HUES48 (cell line): ENCODE measurements around the gene TTI1.

Source experiments
- H3K27ac ChIP-seq: one replicate; pipeline ENCODE4 v1.7.0; 2013; ENCODE audit warnings: low read depth, low read length, inconsistent platforms
- H3K27me3 ChIP-seq: 2 replicates; pipeline ENCODE4 v1.6.1; 2013; ENCODE audit warnings: mild to moderate bottlenecking, low read length; ENCODE audit not compliant: control insufficient read depth, insufficient read depth
- H3K36me3 ChIP-seq: 2 replicates; pipeline ENCODE4 v1.6.1; 2013; ENCODE audit warnings: low read length; ENCODE audit not compliant: control insufficient read depth, insufficient read depth
- H3K4me1 ChIP-seq: 2 replicates; pipeline ENCODE4 v1.6.1; 2013; ENCODE audit warnings: mild to moderate bottlenecking, low read length; ENCODE audit not compliant: control insufficient read depth, insufficient read depth
- H3K4me3 ChIP-seq: 2 replicates; pipeline ENCODE4 v1.5.1; 2013; ENCODE audit warnings: mild to moderate bottlenecking, low read depth, low read length
- H3K9ac ChIP-seq: 2 replicates; pipeline ENCODE4 v1.6.1; 2013; ENCODE audit warnings: mild to moderate bottlenecking, low read depth, low read length, moderate library complexity
- H3K9me3 ChIP-seq: 2 replicates; pipeline ENCODE4 v1.6.1; 2013; ENCODE audit warnings: low read length; ENCODE audit not compliant: control insufficient read depth, insufficient read depth

Gene TTI1

GRCh38 chr20:38052870-38053269 lies 19.6 kb upstream of the TTI1 start:
- no peak overlapping the region for H3K9ac ChIP-seq
- no peak overlapping the region for H3K4me3 ChIP-seq
- H3K9me3 ChIP-seq, result no peaks in the 10 kb centered on the region
- H3K36me3 ChIP-seq, result peaks cover 59% of the 10 kb centered on the region
- H3K27me3 ChIP-seq, result no peaks in the 10 kb centered on the region
- no peak overlapping the region for H3K27ac ChIP-seq
- peaks cover 11% of the 10 kb centered on the region; the same call in 1 of the 2 replicates for H3K4me1 ChIP-seq

- Histone ChIP-seq H3K27ac (peak overlapping the region; percentile 59), H3K36me3 (peaks cover 51% of the 10 kb centered on the region), H3K4me1 (peaks cover 24% of the 10 kb centered on the region)
Measured at GRCh38 chr20:38050686-38051085, 17.4 kb upstream of the TTI1 start.

GRCh38 chr20:38049800-38050199 lies 16.5 kb upstream of the TTI1 start:
- H3K9ac ChIP-seq, result no peak overlapping the region
- H3K4me3 ChIP-seq, result no peak overlapping the region
- peaks cover 53% of the 10 kb centered on the region for H3K36me3 ChIP-seq
- H3K27me3 ChIP-seq, result no peaks in the 10 kb centered on the region
- H3K9me3 ChIP-seq, result no peaks in the 10 kb centered on the region
- H3K4me1 ChIP-seq, result peaks cover 29% of the 10 kb centered on the region
- peak overlapping the region; percentile 59 for H3K27ac ChIP-seq

More at GRCh38 chr20:38050686-38051085, 17.4 kb upstream of the TTI1 start:
- H3K9ac ChIP-seq, result no peak overlapping the region
- no peaks in the 10 kb centered on the region for H3K27me3 ChIP-seq
- H3K4me3 ChIP-seq, result no peak overlapping the region
- H3K9me3 ChIP-seq, result no peaks in the 10 kb centered on the region

- Histone ChIP-seq H3K27ac (peak overlapping the region; percentile 31), H3K36me3 (peaks cover 71% of the 10 kb centered on the region)
Measured at GRCh38 chr20:38046572-38046971, 13.3 kb upstream of the TTI1 start.

GRCh38 chr20:38044685-38045084 lies 11.4 kb upstream of the TTI1 start:
- Histone ChIP-seq H3K27ac (no peak overlapping the region), H3K9ac (no peak overlapping the region), H3K9me3 (no peaks in the 10 kb centered on the region), H3K27me3 (no peaks in the 10 kb centered on the region), H3K4me3 (no peak overlapping the region), H3K4me1 (peaks cover 19% of the 10 kb centered on the region), H3K36me3 (peaks cover 65% of the 10 kb centered on the region)

More at GRCh38 chr20:38046572-38046971, 13.3 kb upstream of the TTI1 start:
- Histone ChIP-seq H3K4me3 (no peak overlapping the region), H3K4me1 (peaks cover 29% of the 10 kb centered on the region), H3K27me3 (no peaks in the 10 kb centered on the region), H3K9me3 (no peaks in the 10 kb centered on the region), H3K9ac (no peak overlapping the region)

GRCh38 chr20:38043512-38044300 lies 10.4 kb upstream of the TTI1 start:
- Histone ChIP-seq H3K27me3 (no peaks in the 10 kb centered on the region), H3K36me3 (peaks cover 58% of the 10 kb centered on the region), H3K4me3 (no peak overlapping the region), H3K9me3 (no peaks in the 10 kb centered on the region), H3K4me1 (peaks cover 18% of the 10 kb centered on the region), H3K9ac (no peak overlapping the region), H3K27ac (no peak overlapping the region)

- Histone ChIP-seq H3K4me3 (no peak overlapping the region), H3K27me3 (no peaks in the 10 kb centered on the region), H3K9ac (no peak overlapping the region), H3K4me1 (peaks cover under 1% of the 10 kb centered on the region), H3K9me3 (no peaks in the 10 kb centered on the region), H3K36me3 (peaks cover 67% of the 10 kb centered on the region), H3K27ac (no peak overlapping the region)
Measured at GRCh38 chr20:38040276-38040675, 7.0 kb upstream of the TTI1 start.

GRCh38 chr20:38036366-38036765 lies 3.1 kb upstream of the TTI1 start:
- H3K4me1 ChIP-seq, result peaks cover 17% of the 10 kb centered on the region
- H3K9me3 ChIP-seq, result no peaks in the 10 kb centered on the region
- H3K4me3 ChIP-seq, result no peak overlapping the region
- no peak overlapping the region for H3K27ac ChIP-seq
- H3K36me3 ChIP-seq, result peaks cover 38% of the 10 kb centered on the region
- H3K9ac ChIP-seq, result no peak overlapping the region
- H3K27me3 ChIP-seq, result no peaks in the 10 kb centered on the region

GRCh38 chr20:38034961-38035360 lies 1.7 kb upstream of the TTI1 start:
- Histone ChIP-seq H3K27ac (no peak overlapping the region), H3K9ac (no peak overlapping the region), H3K4me3 (peak overlapping the region; percentile 93), H3K27me3 (no peaks in the 10 kb centered on the region), H3K9me3 (no peaks in the 10 kb centered on the region), H3K4me1 (peaks cover 17% of the 10 kb centered on the region), H3K36me3 (peaks cover 27% of the 10 kb centered on the region)

- no peaks in the 10 kb centered on the region for H3K9me3 ChIP-seq
- H3K27me3 ChIP-seq, result no peaks in the 10 kb centered on the region
- peaks cover 27% of the 10 kb centered on the region for H3K36me3 ChIP-seq
- peak overlapping the region; percentile 93 for H3K4me3 ChIP-seq
- peak overlapping the region; percentile 98 for H3K27ac ChIP-seq
- peaks cover 17% of the 10 kb centered on the region for H3K4me1 ChIP-seq
- H3K9ac ChIP-seq, result peak overlapping the region; percentile 99
Measured at GRCh38 chr20:38034108-38034649, 923 bp upstream of the TTI1 start.

GRCh38 chr20:38032585-38033329 lies 499 bp downstream of the TTI1 start:
- Histone ChIP-seq H3K9me3 (no peaks in the 10 kb centered on the region), H3K27me3 (no peaks in the 10 kb centered on the region), H3K9ac (peak overlapping the region; percentile 99), H3K27ac (peak overlapping the region; percentile 98), H3K4me1 (peaks cover 24% of the 10 kb centered on the region), H3K4me3 (peak overlapping the region; percentile 93), H3K36me3 (peaks cover 27% of the 10 kb centered on the region)
